ENCODE results near the gene HOXD3. TPM values are rescaled to one million over a fixed set of nuclear protein-coding genes. Genes with fewer than 3 reads are reported as not detected.

The HOXD3 gene
- polyA plus RNA-seq, 5 donors: 0.15 to 0.49 (median 0.22) TPM

DNA sequence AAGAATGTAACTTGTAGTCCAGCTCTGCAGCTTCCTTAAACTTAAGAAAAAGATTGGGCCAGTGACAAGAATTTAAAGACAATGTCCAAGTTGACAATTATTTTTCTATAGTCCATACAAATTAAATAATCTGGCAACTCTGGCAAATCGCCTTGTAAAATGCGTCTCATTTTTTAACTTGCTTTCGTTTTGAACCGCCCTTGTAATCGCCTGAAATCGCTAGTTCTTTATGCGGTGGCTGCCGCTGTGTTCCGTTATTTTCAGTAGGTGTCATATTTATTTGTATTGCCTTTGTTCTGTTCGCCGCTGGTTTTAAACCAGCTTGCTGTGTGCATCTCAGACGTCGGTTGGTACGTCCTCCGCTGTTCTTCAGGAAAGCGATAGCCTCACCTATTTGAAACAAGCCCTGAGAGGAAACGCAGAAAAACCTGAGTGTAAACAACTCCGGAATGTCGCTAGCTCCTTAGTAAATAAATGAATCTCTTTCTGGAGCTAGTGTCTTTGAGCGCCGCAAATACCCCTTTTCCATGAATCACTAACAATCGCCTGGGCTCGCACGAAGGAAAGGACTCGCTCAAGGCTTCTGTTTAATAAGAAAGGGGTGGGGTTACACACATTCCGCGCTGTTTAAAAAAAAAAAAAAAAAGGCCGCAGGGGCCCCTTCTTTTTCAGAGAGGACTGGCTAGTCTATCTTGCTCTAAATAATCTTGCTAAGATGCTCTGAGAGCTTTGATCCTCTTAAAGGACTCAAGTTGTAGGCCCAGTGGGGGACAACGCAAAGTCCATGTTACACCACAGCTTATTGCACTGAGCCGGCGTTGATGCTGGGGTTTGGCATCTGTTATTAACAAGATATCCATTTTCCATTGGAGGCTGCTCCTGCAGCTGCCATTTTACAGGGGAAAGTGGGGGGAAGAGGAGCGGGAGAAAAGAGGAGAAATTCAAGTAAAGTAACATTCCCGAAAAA lies 24.6 kb upstream of the HOXD3 start:
- DNase-seq: peak in 1 of 2 donors; percentile 48

- DNase-seq: no peak
Observed at GRCh38 chr2:176133389-176133788, 23.7 kb upstream of the HOXD3 start.

DNA sequence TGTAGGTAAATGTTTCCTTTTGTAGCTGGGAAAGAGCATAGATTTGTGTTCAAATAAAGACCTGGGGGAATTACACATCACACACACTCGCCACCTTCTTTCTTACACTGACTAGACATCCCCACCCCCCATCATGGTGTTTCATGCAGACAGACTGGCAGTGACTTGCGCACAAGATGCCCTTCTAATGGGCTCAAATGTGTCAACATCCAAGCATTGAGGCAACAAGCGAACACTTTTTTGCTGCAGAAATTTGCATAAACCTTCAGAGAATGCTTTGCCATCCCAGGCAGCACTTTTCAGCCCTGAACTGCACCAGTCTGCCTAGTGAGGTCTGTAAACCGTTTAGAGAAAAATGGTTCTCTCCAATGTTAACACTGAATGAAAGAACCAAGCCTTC lies 23.1 kb upstream of the HOXD3 start:
- DNase-seq: no peak

GRCh38 chr2:176135035-176135440 lies 22.1 kb upstream of the HOXD3 start:
- no peak for DNase-seq

DNA sequence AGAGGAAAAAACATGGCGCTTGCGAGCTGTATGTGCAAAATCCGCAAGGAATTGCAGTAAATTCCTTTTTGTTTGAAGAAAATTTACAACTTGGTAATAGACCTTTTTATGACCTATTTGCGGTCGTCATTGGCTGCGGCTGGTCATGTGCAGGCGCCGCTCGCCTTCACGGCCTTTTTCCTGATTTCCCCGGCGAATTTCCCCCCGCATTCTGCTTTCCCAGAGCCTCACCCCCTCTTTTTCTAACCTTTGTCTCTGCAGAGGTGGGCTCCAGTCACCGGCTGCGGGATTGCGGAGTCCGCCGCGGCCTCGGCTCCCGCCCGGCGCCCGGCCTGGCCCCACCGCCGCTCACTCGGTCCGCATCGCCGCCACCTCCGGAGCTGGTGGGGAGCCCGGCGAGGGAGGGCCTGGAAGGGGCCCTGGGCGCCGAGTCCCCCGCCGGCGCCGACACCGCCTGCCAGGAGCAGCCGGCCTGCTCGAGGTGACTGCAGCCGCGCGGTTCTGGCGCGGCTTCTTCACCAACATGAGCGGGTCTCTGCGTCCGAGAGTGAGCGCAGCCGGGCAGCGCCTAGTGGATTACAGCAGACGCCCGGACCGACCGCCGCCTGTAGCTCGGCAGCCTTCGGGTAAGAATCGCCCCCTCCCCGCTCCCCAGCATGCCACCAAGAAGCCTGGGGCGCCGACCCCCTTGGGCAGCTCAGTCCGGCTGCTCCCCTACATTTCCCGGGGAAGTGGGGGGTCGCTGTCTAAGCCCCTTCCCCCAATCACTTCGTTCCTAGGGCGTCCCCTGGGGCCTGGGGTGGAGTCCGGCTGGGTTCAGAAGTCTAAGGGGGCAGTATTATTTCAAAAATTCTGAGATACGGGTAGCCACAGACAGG lies 20.5 kb upstream of the HOXD3 start:
- DNase-seq: no peak

- no peak for DNase-seq
Observed at GRCh38 chr2:176137252-176137580, 19.9 kb upstream of the HOXD3 start.

DNA sequence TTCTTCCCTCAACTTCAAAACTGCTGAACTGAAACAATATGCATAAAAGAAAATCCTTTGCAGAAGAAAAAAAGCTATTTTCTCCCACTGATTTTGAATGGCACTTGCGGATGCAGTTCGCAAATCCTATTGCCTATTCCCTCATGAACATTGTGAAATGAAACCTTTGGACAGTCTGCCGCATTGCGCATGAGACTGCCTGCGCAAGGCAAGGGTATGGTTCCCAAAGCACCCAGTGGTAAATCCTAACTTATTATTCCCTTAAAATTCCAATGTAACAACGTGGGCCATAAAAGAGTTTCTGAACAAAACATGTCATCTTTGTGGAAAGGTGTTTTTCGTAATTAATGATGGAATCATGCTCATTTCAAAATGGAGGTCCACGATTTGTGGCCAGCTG lies 19.2 kb upstream of the HOXD3 start:
- no peak for DNase-seq

DNA sequence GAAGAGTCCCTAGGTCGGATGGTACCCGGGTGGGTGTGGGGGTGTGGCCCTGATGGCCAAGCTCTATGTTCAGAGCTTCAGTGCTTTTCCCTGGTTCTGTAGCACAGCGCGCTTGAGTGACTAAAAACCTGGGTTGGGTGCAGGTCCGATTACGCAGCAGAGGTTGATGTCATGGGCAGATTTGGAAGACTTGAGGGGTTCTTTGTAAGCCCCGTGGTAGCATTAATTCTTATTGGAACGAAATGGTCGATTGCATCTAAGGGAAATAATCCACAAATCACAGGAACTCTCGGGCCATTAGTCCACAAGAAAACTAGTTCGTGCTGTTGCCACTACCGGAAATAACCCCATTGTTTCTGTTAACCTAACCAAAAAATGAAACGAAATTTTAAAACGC lies 18.6 kb upstream of the HOXD3 start:
- no peak for DNase-seq

GRCh38 chr2:176138923-176139660 lies 18.0 kb upstream of the HOXD3 start:
- no peak for DNase-seq

DNA sequence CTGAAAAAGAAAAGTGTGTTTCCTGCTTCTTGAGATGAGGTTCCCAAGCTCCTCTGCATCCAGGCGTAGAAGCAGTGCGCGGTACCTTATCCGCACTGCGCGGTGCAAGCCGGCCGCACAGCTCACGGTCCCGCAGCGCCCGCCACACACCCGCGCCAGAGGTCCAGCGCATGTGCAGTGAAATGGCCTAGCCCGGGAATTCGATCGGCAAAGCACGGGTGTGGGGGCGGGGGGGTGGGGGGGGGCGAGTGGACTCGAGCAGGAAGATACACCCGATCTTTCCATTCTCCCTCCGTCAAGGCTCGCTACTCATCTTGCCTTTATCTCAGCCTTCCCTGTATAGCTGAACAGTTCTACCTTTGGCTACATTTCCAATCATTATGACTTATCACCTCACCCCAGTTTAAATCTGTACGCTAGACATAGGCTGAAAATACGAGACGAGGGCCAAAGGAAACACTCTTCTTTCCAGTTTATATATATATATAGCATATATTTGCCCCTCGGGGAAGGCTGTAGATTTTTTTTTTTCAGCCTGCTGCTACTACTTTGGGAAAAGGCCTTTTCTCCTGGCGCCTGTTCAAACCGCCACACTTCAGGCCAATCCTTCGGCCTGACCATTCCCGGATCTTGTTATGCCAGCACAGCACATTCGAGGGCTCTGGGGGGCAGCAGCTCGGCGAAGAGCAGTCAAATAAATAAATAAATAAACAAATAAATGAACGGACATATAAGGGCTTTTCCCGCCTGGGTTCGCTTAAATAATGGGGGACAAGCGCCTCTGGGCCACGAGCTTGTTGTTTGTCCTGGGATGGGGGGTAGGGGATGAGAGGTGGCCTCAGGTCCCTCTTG lies 17.2 kb upstream of the HOXD3 start:
- DNase-seq: no peak

DNA sequence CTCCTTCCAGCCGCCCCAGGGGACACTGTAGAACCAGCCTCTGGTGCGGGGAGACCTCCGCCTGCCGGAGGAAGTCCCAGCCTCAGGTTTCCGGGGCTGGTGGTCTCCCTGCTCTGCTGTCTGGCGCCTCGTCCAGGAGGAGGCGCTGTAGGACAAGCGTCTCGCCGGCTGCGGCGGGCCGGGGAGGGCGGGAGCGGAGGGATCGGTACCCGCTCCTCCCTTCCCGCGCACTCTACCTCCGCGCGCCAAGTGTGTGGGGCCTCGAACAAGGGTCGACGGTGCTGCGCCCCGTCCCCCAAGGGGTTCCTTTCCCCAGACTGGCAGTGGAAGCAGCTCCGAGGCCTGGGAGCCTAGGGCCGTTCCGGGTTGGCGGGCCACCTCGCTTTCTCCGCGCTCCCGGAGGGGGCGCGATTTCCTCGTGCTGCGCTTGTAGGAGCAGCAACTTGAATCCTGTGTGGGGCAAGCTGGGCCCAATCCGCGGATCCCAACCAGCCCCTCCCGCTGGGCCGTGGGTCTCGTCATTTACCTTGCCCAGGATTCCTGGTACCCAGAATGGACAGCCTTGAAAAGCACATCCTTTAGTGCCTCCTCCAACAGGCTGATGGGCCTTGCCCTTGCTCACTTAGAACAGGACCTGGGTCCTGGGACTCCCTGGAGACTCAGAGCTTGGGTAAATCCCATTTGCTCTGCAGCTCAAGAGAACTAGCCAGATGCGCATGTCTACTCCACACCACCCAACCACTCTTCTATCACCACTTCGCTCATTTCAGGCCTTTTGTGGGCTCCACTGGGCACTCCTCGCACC lies 16.4 kb upstream of the HOXD3 start:
- DNase-seq: peak; percentile 78 to 81

- DNase-seq: no peak
Observed at GRCh38 chr2:176142281-176142680, 14.8 kb upstream of the HOXD3 start.

- no peak for DNase-seq
Observed at GRCh38 chr2:176145085-176145969, 11.8 kb upstream of the HOXD3 start.

DNA sequence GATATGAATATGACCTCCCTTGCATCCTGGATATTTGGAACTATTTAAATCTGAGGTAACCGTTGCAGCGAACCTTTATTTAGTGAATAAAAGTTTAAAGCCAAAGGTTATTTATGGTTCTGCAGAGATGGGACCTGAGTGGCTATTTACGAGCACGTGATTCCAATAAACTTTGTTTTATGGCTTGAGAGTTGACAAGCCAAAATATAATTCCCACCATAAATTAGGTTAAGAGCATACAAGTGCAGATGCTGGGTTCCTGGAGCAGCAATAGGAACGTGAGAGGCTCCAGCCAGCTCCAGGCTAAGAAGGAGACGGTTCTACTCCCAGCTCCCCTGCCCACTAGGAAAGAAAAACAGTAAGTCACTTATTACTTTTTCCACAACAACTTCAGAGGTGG lies 11.0 kb upstream of the HOXD3 start:
- no peak for DNase-seq

- no peak for DNase-seq
Observed at GRCh38 chr2:176146645-176147044, 10.5 kb upstream of the HOXD3 start.

DNA sequence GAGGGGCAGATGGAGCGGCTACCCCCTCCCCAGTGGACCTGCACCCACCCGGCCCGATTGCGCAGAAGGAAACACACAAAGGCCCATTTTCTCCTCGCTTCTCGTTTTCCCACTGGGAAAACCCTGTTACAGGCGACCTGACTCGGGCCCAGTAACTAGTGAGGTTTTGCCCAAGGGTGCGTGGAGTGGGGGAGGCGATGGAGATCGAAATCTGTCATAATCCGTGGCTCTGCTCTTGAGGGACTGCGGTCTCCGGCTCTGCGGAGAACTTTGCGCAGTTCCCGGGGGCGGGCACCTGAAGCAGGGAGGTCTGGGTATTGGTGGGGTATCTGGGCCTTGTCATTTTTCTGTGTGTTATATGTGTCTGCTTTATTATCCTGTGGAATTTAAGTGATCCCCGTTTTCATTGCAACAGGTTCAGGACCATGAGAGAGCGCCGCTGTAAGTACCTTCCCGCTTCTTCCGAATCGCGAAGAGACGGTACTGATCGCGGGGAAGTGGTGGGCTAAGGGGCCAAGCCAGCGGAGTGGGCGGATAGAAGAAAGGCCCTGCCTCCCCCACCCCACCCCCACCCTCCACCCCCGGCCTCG lies 9.8 kb upstream of the HOXD3 start:
- no peak for DNase-seq

DNA sequence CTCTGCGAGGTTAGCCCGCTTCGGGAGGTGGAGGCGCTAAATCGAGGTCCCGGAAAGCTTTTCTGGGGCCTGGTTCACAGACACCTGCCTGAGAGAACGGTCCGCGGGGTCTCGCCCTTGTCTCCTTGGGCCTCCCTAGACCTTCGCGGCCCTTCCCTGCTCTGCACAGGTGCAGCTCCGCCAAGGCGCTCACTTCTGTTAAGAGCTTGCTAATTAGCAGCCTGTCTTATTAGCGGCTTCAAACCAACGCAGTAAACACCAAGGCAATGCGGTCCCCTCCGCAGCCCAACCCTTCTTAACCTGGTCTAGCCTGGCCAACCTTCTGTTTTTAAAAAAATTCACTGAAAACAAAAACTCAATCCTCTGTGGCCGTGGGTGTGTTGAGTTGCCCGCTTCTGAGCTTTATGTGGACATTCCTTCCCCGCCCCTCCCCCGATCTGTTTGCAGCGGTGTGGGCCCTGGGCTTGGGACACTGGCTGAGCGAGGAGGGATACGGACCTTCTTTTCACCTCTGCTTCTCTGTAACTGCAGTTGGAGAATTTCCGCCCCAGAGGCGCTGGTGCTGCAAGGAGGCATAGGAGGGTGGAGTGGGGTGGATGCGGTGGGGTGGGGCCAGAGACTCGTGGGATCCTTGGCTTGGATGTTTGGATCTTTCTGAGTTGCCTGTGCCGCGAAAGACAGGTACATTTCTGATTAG lies 9.2 kb upstream of the HOXD3 start:
- no peak for DNase-seq

GRCh38 chr2:176148751-176149421 lies 8.2 kb upstream of the HOXD3 start:
- DNase-seq: no peak
